ENCODE measurements around the gene CPED1.
"Not testable (repeated sequence)": the region's sequence is repeated elsewhere in the genome, so short reads cannot be mapped to it uniquely, and the experiment has no call there.

CPED1 gene

DNA sequence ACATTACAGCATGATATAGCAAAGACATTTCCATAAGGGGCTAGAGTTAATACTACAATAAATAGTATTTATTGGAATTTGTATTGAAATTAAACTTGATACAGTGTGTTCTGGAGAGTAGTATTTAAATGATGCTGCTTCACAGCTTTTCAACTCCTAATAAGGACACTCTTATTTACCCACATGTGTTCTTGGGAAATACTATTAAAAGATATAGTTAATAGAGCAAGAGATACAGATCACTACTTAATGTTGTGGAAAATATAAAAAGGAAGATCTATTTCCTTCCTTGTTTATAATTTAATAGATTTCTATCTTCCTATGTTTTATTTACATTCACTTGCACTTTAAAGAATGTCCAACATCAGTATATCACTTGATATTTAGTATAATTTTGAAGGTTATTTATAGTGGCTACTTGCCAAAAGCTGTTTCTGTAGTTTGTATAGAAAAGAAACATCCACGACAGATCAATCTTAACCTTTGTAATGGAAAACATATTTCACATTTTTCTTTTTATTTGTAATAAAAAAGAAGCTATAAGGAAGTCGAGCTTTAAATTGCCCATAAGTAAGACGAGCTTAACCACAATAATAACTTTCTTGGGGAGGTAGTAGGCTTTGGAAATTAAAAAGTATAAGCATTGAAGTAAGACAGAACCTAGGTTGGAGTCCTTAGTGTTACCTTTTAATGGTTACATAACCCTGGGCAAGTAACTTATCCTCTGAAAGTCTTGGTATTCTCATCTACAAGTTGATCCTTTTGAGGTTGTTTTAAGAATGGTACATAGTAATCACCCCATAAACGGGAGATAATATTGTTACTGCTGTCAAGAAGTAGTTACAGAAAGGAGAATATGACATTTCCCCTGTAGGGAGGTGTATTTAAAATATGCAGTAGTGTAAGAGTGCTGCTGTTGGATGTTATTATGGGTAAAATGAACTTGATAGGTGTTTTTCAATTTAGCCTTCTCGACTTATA lies 32.8 kb downstream of the CPED1 start:
- FAIRE-seq = no peak

GRCh38 chr7:121023194-121023593 lies 34.7 kb downstream of the CPED1 start:
- FAIRE-seq = no peak

- no peak for FAIRE-seq
Measured at GRCh38 chr7:121023683-121024511, 35.4 kb downstream of the CPED1 start.

DNA sequence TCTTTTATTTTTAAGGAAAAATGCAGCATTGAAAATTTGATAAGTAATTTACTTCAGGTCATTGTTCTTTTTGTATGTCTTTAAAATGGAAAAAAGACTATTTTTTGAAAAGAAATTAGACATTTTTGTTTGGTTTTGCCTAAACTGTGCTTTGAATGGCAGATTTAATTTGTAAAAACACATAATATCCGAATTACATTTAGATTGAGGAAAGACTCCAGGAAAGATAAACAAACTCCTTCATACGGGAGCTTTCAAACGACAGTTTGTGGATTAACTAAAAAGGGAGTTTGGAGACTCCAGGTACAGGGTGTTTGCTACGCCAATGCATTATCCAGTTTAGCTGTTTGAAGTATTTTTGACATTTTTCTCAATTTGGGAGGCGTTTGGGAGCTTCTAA lies 36.1 kb downstream of the CPED1 start:
- FAIRE-seq = peak; percentile 9

DNA sequence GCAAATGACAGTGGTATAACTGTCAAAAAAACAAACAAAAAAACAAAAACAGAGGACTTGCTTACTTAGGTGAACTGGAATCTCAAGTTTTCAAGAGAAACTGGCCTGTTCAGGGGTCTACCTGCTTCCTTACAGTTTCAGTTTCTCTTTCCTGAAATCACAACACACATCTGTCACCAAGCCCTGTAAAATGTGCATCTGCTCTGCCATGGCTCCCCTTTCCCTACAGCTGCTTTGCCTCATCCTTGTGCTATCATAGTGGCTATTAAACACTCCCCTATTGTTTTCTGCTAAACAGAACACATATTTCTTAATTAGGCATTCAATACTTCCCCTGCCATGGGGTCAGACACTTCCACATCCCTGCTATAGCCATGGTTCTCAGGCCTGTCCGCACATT lies 37.6 kb downstream of the CPED1 start:
- FAIRE-seq = no peak

DNA sequence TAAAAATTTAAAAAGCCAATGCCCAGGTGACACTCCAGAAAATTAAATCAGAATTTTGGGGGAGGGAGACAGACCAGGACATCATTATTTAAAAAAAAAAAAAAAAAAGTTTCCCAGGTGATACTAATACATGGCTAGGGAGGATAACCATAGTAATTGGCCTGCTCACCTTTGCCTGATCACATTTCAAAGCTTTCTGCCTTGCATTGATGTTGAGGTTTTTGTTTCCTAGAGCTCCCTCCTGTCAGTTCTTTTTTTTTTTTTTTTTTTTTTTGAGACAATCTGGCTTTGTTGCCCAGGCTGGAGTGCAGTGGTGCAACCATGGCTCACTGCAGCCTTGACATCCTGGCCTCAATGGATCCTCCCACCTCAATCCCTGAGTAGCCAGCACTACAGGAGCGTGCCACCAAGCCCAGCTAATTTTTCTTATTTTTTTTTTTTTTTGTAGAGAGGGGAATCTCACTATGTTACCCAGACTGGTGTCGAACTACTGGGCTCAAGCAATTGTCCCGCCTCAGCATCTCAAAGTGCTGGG lies 38.1 kb downstream of the CPED1 start:
- no peak for FAIRE-seq

- FAIRE-seq = no peak
Measured at GRCh38 chr7:121027761-121028669, 39.5 kb downstream of the CPED1 start.

GRCh38 chr7:121029302-121029701 lies 40.8 kb downstream of the CPED1 start:
- no peak for FAIRE-seq

DNA sequence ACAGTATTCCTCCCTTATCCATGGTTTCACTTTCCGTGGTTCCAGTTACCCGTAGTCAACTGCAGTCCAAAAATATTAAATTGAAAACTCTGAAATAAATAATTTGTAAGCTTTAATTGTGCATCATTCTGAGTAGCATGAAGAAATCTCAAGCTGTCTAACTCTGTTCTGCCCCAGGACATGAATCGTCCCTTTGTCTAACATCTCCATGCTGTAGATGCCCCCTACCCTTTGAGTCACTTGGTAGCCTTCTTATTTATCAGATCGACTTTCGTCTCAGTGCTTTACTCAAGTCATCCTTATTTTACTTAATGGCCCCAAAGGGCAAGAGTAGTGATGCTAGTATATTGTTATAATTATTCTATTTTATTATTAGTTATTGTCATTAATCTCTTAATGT lies 41.8 kb downstream of the CPED1 start:
- no peak for FAIRE-seq

GRCh38 chr7:121032645-121033460 lies 44.3 kb downstream of the CPED1 start:
- FAIRE-seq = no peak

DNA sequence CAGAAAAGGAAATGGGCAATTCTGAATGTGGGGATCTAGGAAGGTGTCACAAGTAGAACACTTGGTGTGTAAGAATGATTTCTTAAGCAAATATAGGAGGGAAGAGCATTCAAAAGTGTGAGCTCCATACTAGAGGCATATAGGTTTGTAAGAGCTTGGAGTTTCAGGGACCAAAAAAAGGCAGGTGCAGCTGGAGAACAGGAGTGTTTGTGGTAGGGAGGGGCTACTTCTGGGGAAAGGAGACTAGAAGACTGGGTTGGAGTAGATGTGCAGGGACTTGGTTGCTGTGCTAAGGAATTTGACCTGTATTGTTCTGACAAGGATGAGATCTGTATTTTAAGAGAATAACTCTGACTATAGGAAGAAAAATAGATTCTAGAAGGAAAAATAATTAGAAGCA lies 46.4 kb downstream of the CPED1 start:
- no peak for FAIRE-seq

GRCh38 chr7:121036776-121037175 lies 48.3 kb downstream of the CPED1 start:
- not testable (repeated sequence) for FAIRE-seq

DNA sequence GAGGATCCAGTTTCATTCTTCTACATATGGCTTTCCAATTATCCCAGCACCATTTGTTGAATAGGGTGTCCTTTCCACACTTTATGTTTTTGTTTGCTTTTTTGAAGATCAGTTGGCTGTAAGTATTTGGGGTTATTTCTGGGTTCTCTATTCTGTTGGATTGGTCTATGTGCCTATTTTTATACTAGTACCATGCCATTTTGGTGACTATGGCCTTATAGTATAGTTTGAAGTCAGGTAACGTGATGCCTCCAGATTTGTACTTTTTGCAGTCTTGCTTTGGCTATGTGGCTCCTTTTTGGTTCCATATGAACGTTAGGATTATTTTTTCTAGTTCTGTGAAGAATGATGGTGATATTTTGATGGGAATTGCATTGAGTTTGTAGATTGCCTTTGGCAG lies 48.8 kb downstream of the CPED1 start:
- not testable (repeated sequence) for FAIRE-seq

- FAIRE-seq = no peak
Measured at GRCh38 chr7:121037957-121038716, 49.6 kb downstream of the CPED1 start.

GRCh38 chr7:121038717-121039509 lies 50.4 kb downstream of the CPED1 start:
- no peak for FAIRE-seq

GRCh38 chr7:121039510-121039822 lies 51.0 kb downstream of the CPED1 start:
- no peak for FAIRE-seq

DNA sequence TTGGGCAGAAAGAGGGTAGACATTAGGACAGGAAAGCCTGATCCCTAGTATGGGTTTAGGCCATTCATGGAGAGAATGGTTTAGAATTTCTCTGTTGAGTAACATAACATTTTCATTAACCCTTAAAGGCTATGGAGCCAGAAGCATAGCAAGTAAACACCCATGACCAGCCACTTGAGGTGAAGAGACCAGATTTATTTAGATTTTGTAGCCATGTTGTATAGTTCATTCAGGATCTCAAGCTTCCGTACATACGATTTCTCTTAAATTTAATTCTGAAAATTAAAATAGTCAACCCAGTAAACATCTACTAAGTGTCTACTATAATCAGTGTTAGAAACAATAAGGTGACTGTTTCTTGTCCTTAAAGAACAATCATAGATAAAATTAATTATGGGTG lies 51.5 kb downstream of the CPED1 start:
- FAIRE-seq = no peak

GRCh38 chr7:121041516-121042148 lies 53.1 kb downstream of the CPED1 start:
- FAIRE-seq = no peak

DNA sequence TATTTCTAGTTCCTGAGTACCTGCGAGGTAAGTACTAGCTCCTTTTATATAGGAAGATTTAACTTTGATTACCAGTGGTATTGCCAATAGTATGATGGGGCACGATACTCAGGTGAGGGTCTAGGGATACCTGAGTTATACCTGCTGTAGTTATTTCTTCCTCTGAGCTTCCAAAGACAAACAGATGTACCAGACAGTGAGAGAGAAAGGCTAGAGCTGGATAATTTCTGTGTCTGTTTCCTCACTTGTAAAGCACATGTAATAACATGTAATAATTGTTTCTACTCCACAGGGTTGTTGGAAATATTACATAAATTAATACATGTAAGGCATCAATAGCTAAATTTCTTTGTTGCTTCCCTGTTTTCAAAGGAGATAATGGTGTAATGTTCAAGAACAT lies 53.7 kb downstream of the CPED1 start:
- FAIRE-seq = no peak

DNA sequence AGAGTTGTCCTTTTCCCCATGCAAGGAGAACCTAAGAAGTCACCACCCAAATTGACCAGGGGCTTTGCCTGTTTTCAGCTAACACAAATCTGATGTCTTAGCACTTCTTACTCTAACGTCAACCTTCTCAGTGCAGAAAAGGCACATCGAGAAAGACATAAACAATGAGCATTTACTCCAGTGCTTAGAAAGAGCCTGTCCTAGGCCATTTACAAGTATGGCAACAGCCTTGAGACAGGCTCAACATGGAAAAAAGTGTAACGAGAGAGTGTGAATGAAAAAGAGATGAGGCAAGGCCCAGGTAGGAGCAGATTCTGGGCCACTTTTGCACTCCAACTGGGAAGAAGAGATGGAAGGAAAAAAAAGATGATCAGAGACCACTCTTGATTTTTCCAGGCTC lies 54.4 kb downstream of the CPED1 start:
- no peak for FAIRE-seq
